ENCODE results near the gene ZBTB47. TPM values are rescaled to one million over a fixed set of nuclear protein-coding genes. Genes with fewer than 3 reads are reported as not detected.

Gene ZBTB47
- total RNA-seq, 4 donors from 2014 or later, result 10.0 to 44.1 (median 19.7) TPM

DNA sequence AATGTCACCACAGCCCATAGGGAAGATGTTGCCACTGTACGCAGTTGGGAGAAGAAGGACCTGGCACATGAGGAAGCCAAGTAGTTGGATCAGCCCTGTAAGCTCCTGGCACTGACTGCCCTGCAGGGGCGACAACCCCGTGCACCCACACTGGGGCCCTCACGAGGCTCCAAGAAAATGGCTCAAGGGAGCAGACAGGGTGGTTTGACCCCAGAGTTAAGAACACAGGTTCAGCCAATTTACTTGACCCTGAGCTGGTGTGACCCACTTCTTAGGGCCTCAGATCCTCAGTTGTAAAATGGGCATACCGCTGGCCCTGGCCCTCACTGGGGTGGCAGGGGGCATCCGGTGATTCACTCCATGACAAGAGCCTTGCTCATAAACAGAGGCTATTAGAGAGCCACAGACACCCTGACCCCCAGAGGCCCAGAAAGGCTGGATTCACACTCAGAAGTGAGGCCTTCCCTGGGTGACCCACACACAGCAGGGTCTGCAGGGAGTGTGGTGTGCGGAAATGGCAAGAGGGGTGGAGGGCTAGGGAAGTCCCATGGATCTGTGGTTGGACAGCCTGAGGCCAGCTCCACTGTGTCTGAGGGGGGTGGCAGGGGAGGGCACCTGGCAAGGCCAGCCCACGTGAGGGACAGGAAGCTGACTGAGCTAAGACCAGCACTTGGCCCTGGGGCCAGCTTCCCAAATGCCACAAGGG is 50.8 kb downstream of the ZBTB47 start:
- Histone ChIP-seq H3K4me1 (no peaks in the 10 kb centered on the region), H3K9me3 (no peaks in the 10 kb centered on the region), H3K4me3 (no peak overlapping the region), H3K27ac (no peak overlapping the region), H3K36me3 (no peaks in the 10 kb centered on the region), H3K27me3 (no peaks in the 10 kb centered on the region)
- no peak for TF ChIP-seq POLR2AphosphoS5 (IDR thresholded peaks at IDR 0.05)
- in situ Hi-C loops (cut with MboI; ENCODE audit: low pct_ligation_motif_present in 1 of 4, low pct_unique_long_range_greater_than_20kb in 1 of 4, low sequenced_read_pairs in 3 of 4) (no loop called here), intact Hi-C loops (cut with DNase I; ENCODE audit: low total_unique reads) (no loop called here)
- WGBS, 2 donors (ENCODE audit: low coverage in 1 of 2), result 82% methylated on average over 8 of the region's 8 CpGs; no CpG with 5 or more reads in 1 of the 2 donors
- DNase-seq, result no peak

DNA sequence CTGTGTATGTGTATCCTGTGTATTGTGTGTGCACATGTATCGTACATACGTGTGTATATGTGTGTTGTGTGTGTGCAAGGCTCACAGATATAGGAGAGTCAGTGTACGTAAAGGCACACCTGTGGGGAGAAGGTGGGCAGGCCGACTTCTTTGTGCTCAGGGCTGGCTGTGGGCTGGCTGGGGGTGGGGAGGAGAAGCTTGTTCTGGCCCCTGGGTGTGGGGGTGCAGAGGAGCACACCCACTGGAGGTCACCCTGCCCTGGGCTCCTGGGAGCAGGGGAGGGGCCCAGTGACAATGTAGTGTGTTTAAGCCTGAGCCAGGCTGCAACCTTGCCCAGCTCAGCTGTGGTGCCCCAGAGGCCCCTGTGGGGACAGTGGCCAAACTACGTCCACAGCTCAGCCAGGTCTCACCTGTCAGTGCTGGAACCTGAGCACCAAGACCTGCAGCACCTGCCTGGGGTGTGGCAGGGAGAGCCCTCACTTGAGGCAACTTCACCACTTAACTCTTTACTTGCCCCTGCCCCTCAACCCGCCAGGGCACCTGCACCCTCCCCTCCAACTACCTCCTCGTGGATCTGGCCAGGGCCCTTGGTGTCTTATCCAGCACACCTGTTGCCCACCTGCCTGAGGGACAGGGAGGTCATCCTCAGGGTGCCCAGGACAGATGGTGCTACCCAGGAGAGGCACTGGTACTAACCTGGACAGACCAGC is 51.7 kb downstream of the ZBTB47 start:
- TF ChIP-seq, protein P1, sequence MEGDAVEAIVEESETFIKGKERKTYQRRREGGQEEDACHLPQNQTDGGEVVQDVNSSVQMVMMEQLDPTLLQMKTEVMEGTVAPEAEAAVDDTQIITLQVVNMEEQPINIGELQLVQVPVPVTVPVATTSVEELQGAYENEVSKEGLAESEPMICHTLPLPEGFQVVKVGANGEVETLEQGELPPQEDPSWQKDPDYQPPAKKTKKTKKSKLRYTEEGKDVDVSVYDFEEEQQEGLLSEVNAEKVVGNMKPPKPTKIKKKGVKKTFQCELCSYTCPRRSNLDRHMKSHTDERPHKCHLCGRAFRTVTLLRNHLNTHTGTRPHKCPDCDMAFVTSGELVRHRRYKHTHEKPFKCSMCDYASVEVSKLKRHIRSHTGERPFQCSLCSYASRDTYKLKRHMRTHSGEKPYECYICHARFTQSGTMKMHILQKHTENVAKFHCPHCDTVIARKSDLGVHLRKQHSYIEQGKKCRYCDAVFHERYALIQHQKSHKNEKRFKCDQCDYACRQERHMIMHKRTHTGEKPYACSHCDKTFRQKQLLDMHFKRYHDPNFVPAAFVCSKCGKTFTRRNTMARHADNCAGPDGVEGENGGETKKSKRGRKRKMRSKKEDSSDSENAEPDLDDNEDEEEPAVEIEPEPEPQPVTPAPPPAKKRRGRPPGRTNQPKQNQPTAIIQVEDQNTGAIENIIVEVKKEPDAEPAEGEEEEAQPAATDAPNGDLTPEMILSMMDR (IDR thresholded peaks at IDR 0.05), result no peak
- no peak for TF ChIP-seq EP300 (IDR thresholded peaks at IDR 0.05; ENCODE audit: low read depth)
- no peak for TF ChIP-seq POLR2AphosphoS5 (IDR thresholded peaks at IDR 0.05)
- TF ChIP-seq POLR2A (IDR thresholded peaks at IDR 0.05), result no peak
- H3K4me3 ChIP-seq, result no peak overlapping the region
- no peaks in the 10 kb centered on the region for H3K36me3 ChIP-seq
- no peaks in the 10 kb centered on the region for H3K9me3 ChIP-seq
- DNase-seq, result no peak
- no peaks in the 10 kb centered on the region for H3K4me1 ChIP-seq
- in situ Hi-C loops (cut with MboI; ENCODE audit: low pct_ligation_motif_present in 1 of 4, low pct_unique_long_range_greater_than_20kb in 1 of 4, low sequenced_read_pairs in 3 of 4), result no loop called here
- H3K27me3 ChIP-seq, result no peaks in the 10 kb centered on the region
- intact Hi-C loops (cut with DNase I; ENCODE audit: low total_unique reads), result no loop called here
- H3K27ac ChIP-seq, result no peak overlapping the region
- 75 to 82% methylated on average over 4 to 6 of the region's 7 CpGs for WGBS, 2 donors (ENCODE audit: low coverage in 1 of 2)

DNA sequence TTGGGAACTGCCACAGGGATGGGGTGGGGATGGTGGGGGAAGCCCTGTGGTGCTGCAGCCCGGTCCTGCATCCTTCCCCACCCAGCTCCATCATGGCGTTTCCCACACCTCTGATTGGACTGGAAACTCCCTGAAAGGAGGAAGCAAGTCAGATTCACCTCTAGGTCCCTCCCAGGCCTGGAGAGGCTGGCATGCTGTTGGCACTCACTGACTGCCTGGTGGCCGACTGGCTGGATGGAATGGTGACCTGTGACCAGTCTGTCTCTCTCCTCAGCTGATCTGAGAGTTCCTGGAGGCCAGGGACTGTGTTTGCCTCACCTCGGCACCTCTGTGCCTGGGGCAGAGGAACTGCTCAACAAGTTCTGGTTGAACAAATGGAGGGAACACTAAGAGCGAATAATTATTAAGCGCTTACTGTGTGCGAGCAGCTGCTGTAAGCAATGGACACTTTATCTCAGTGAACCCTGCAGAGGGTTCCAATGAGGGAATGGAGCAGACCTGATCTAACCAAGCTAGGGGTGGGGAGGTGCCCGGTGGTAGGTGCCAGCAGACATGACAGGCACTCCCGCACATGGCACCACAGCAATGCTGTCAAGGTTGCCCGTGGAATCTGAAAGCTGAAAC is 52.6 kb downstream of the ZBTB47 start:
- intact Hi-C loops (cut with DNase I; ENCODE audit: low total_unique reads), result no loop called here
- Histone ChIP-seq H3K27ac (no peak overlapping the region), H3K36me3 (no peaks in the 10 kb centered on the region), H3K4me1 (no peaks in the 10 kb centered on the region), H3K4me3 (no peak overlapping the region), H3K27me3 (no peaks in the 10 kb centered on the region), H3K9me3 (no peaks in the 10 kb centered on the region)
- in situ Hi-C loops (cut with MboI; ENCODE audit: low pct_ligation_motif_present in 1 of 4, low pct_unique_long_range_greater_than_20kb in 1 of 4, low sequenced_read_pairs in 3 of 4), result no loop called here
- WGBS, 2 donors (ENCODE audit: low coverage in 1 of 2), result 77 to 80% methylated on average over 3 to 10 of the region's 10 CpGs
- TF ChIP-seq, protein P1 (IDR thresholded peaks at IDR 0.05), result no peak
- TF ChIP-seq EP300 (IDR thresholded peaks at IDR 0.05; ENCODE audit: low read depth) (no peak), POLR2A (IDR thresholded peaks at IDR 0.05) (no peak), POLR2AphosphoS5 (IDR thresholded peaks at IDR 0.05) (no peak)
- DNase-seq, result no peak

DNA sequence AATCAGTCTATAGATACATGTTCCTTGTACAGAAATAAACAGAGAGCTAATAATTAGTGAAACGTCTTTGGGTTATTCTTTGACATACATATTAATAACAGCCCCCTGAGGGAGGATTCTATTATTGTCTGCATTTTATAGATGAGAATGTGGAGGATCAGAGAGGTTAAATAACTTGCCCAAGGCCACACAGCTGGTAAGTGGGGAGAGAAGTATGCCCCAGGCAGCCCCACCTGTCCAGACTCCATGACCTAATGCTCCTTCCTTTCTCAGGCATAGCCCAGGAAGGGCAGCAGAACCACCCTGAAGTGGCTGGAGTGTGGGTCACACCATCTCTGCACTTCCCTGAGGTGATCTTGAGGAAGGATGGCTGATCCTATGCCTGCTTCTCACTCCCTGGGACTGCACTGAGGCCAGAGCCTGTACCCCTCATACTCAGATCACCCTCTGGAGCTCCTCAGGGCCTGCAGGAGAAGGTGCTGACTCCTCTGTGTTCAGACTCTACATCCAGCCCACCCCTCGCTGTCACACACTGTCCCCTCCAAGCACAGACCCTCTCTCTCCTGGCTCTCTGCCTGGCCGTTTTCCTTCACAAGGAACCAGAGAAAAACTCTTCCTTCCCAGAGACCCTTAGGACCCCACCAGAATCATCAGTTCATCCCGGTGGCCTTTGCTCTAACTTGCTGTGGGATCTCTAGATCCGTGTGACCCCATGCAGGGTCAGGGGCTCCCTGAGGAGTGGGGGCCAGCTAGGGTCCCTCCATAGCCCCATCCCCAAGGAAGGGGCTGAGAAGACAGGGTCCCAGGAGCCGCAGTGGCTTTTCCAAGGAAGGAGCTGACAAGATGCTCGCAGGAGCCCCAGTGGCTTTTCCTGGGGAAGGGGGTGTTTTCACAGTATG is 53.5 kb downstream of the ZBTB47 start:
- TF ChIP-seq POLR2A (IDR thresholded peaks at IDR 0.05) (no peak), POLR2AphosphoS5 (IDR thresholded peaks at IDR 0.05) (no peak), EP300 (IDR thresholded peaks at IDR 0.05; ENCODE audit: low read depth) (no peak)
- TF ChIP-seq, protein P1 (IDR thresholded peaks at IDR 0.05), result no peak

More for the DNA sequence above, 53.5 kb downstream of the ZBTB47 start:
- Histone ChIP-seq H3K27me3 (no peaks in the 10 kb centered on the region), H3K9me3 (no peaks in the 10 kb centered on the region), H3K4me1 (no peaks in the 10 kb centered on the region), H3K4me3 (no peak overlapping the region), H3K36me3 (no peaks in the 10 kb centered on the region), H3K27ac (no peak overlapping the region)
- no peak for DNase-seq
- WGBS, 2 donors (ENCODE audit: low coverage in 1 of 2), result 70 to 74% methylated on average over 4 to 6 of the region's 7 CpGs
- intact Hi-C loops (cut with DNase I; ENCODE audit: low total_unique reads) (no loop called here), in situ Hi-C loops (cut with MboI; ENCODE audit: low pct_ligation_motif_present in 1 of 4, low pct_unique_long_range_greater_than_20kb in 1 of 4, low sequenced_read_pairs in 3 of 4) (no loop called here)
